Astrocyte of the spinal cord (primary cell): Measurements from ENCODE around the gene ATL2.
A peak's percentile ranks its signal among the peaks of the same experiment; 100 is the strongest.

Source experiments
- DNase-seq: peaks from one replicate; pipeline ENCODE4 v3.0.0; 2011; ENCODE audit warnings: low read depth, low spot score
- H3K4me3 ChIP-seq: 2 replicates; pipeline ENCODE4 v1.5.1; 2011; ENCODE audit warnings: low read depth, mild to moderate bottlenecking, low read length, moderate library complexity
- in situ Hi-C: cut with HindIII; loops from 2 replicates; pipeline ENCODE4 v1.10.0; 2017; ENCODE audit warnings: low sequenced_read_pairs
- TF ChIP-seq, protein P1 (sequence below): IDR thresholded peaks from 2 replicates; pipeline ENCODE4 v1.5.1; 2012; ENCODE audit warnings: low read depth, mild to moderate bottlenecking, low read length, inconsistent platforms

Gene ATL2

DNA sequence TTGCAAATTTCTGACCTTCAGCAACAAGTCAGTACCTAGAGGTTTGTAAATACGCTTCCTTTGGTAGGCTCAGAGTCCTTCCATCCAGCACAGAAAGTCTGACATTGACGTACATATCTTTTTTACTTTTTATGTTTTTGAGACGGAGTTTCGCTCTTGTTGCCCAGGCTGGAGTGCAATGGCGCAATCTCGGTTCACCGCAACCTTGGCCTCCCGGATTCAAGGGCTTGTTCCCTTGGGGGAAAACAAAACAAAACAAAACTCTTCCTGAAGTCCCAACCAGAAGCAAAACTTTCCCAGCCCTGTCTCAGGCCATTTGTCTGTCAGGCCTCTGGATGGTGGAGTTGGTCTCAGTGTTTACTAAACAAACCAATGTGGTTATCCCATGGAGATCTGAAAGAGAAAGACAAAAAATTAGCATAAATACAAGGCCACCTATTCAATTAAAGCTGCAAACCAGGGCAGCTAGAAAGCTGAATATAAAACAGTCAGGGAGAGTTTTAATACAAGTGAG is 29.6 kb upstream of the ATL2 start:
- H3K4me3 ChIP-seq = no peak overlapping the region
- TF ChIP-seq, protein P1, sequence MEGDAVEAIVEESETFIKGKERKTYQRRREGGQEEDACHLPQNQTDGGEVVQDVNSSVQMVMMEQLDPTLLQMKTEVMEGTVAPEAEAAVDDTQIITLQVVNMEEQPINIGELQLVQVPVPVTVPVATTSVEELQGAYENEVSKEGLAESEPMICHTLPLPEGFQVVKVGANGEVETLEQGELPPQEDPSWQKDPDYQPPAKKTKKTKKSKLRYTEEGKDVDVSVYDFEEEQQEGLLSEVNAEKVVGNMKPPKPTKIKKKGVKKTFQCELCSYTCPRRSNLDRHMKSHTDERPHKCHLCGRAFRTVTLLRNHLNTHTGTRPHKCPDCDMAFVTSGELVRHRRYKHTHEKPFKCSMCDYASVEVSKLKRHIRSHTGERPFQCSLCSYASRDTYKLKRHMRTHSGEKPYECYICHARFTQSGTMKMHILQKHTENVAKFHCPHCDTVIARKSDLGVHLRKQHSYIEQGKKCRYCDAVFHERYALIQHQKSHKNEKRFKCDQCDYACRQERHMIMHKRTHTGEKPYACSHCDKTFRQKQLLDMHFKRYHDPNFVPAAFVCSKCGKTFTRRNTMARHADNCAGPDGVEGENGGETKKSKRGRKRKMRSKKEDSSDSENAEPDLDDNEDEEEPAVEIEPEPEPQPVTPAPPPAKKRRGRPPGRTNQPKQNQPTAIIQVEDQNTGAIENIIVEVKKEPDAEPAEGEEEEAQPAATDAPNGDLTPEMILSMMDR = no peak
- in situ Hi-C loops = no loop called here
- DNase-seq = no peak

GRCh38 chr2:38405917-38406596 is 29.0 kb upstream of the ATL2 start:
- TF ChIP-seq, protein P1 = no peak
- no peak for DNase-seq

DNA sequence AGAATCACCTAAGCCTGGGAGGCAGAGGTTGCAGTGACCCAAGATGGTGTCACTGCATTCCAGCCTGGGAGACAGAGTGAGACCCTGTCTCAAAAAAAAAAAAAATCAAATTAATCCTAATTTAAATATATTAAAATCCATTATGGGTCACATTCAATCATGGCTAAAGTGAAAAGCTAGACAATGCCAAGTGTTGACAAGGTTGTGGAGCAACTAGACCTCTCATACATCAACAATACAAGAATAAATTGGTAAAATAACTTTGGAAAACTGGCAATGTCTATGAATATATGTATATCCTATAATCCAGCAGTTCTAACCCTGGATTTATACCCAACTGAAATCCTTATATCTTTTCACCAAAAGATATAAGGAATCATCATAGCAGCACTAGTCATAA is 23.4 kb upstream of the ATL2 start:
- H3K4me3 ChIP-seq = no peak overlapping the region
- no peak for DNase-seq
- TF ChIP-seq, protein P1 = no peak
- in situ Hi-C loops = no loop called here

More at GRCh38 chr2:38405917-38406596, 29.0 kb upstream of the ATL2 start:
- in situ Hi-C loops = no loop called here
- H3K4me3 ChIP-seq = no peak overlapping the region

GRCh38 chr2:38398739-38399138 is 21.7 kb upstream of the ATL2 start:
- in situ Hi-C loops = no loop called here
- no peak for DNase-seq
- H3K4me3 ChIP-seq = no peak overlapping the region
- TF ChIP-seq, protein P1 = no peak

GRCh38 chr2:38394903-38395341 is 17.8 kb upstream of the ATL2 start:
- H3K4me3 ChIP-seq = no peak overlapping the region
- in situ Hi-C loops = no loop called here
- DNase-seq = peak; percentile 68
- TF ChIP-seq, protein P1 = no peak

DNA sequence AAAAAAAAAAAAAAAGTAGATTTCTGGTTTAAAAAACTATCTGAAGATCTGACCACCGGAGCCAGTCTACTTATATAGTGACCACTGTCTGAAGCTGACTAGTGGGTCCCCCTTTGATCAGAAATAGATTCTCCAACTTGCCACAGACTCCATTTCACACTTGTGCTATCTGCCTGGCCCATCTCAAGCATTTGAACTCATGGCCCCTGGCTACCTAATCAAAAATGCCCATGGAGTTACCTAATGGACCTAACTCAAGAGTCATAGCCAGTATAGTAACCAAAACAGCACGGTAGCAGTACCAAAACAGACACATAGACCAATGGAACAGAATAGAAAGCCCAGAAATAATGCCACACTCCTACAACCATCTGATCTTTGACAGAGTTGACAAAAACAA is 17.0 kb upstream of the ATL2 start:
- no peak overlapping the region for H3K4me3 ChIP-seq
- no peak for DNase-seq
- in situ Hi-C loops = no loop called here
- TF ChIP-seq, protein P1 = no peak
